ENCODE results near the gene TBX1.

The TBX1 gene

DNA sequence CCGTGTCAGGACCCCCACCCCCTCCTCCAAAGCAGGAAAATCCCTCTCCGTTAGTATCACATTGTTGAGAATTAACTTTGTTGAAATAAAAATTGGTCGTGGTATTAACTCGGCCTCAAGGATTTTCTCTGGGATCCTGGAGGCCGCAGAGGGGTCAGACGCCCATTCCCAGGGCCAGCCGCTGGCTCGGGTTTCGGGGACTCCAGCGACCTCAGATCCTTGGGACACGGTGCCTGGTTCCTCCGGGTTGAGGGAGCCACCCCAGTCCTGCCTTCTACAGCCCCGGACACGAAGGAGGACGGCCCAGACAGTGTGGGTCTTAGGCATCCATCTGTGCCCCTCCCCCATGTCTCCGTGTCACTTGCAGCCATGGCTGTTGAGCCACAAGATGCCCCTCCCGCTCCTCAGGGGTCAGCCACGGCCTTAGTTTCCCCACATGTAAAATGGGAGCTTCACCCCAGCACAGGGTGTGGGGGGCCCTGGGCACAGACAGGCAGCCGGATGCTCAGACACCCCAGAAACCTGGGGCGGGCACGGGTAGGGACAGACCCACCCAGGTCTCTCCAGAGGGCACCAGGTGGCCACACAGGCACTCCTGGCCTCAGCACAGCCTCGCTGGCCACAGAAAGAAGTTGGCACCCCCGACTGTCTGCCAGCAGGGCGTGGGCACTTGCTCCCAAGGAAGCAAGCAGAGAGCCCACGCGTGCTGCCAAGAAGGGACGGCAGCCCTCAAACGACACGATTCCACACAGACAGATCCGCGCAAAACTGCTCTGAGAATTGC, 21.7 kb upstream of the TBX1 start:
- no peak for DNase-seq

DNA sequence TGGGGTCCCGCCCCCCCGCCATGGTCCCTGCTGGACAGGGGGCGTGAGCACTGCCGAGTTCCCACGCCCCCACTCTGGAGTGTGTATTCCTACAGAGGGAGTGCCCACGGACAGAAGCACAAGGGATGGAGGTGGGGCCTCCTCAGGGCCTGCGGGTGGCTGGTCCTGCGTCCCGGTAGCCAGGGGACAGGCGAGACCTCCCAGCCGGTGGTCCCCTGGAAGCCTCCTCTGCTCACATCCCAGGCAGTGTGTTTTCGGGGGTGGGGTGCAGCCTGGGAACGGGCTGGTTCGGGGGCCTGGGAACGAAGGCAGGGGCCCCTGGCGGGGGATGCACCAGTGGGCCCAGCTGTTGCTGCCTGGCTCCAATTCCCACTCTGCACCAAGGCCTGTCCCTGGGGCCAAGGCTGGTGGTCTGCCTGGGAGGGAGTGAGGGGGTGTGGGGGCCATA, 21.1 kb upstream of the TBX1 start:
- no peak for DNase-seq

GRCh38 chr22:19739911-19740449, 20.6 kb upstream of the TBX1 start:
- no peak for DNase-seq

DNA sequence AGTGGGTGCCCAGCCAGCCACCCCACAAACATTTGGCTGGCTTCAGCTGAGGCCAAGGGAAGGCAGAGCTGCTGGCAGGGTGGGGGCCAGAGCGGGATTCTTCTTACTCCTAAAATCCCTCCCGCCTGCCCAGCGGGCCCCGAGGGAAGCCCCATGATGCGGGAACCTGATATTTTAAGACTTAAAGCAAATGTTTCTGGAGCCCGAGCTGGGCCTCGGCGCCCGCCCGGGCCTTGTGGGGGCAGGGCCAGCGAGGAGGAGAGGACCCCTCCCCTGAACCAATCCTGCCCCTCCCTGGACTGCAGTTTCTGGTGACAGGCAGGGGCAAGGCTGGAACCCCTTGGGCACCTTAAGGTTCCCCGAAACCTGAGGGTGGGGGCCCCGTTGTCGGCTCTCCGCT, 20.0 kb upstream of the TBX1 start:
- DNase-seq = no peak

DNA sequence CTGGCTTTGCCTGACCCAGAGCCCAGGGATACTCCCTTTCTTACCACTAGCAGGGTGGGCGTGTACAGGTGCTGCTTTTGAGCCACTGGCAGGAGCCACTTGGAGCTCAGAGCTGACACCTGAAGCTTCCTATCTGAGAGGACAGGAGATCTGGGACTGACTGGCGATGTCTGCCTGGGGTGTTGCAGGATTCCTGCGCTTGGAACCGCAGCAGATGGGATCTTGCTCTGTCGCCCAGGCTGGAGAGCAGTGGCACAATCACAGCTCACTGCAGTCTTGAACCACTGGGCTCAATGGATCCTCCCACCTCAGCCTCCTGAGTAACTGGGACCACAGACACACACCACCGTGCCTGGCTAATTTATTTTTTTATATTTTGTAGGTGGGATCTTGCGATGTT, 19.5 kb upstream of the TBX1 start:
- no peak for DNase-seq

DNA sequence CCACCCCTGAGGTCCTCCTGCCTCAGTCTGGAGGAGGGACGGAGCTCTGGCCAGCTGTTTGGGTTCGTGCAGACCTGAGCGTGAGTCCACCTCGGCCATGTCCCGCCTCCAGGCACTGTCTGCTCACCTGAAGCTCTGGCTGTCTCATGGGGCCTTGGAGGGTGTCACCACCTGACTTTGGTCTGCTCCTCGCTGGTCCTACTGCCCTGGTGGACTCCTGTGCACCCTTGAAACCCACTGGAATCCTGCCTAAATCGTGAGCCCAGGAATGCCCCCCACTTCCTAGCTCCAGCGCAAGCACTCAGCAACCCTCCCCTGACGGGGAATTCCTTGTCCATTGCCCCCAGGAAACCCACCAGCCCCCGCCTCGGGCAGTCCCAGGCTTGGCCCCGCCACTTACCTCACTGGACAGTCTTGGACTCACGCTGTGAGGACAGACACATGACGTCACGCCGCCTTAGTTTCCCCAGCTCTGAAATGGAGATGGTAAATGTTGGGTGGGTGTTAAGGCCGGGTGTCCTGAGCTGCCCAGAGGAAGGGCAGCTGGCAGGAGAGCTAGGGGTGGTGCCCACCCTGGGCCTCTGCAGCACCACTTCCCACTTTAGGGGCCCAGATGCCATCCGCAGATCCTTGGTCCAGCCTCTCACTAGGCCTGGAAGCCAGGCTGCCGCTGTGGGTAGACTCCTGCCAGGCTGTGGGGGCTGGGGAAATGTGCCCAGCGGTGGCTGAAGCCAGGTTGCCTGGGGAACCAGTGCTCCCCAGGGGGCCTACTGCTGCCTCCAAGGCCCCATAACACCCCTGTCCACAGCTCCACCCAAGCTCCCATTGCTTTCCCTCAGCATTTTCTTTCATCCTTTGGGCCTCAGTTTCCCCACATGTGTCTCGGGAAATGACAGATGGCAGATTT, 18.2 kb upstream of the TBX1 start:
- no peak for DNase-seq

DNA sequence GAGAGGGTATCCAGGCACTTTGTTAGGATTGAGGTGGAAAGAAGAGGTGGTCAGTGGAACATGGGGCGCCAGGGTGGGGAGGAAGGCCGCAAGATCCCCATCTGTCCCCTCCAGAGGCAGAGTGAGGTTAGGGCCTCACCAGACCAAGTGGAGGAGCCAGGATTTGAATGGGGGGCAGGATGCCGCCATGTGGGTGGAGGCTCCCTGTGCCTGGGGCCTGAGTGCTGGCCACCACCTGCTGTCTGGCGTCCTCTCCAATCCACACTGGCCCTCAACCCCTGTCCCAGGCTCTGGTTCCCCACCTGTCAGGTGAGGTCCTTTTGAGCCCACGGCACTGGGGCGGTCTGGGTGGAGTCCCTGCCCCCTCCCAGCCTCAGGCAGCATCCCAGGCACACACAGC, 17.5 kb upstream of the TBX1 start:
- DNase-seq = no peak

- DNase-seq = no peak
Observed at GRCh38 chr22:19743651-19744050, 16.9 kb upstream of the TBX1 start.

GRCh38 chr22:19744350-19745006, 16.1 kb upstream of the TBX1 start:
- DNase-seq = no peak

DNA sequence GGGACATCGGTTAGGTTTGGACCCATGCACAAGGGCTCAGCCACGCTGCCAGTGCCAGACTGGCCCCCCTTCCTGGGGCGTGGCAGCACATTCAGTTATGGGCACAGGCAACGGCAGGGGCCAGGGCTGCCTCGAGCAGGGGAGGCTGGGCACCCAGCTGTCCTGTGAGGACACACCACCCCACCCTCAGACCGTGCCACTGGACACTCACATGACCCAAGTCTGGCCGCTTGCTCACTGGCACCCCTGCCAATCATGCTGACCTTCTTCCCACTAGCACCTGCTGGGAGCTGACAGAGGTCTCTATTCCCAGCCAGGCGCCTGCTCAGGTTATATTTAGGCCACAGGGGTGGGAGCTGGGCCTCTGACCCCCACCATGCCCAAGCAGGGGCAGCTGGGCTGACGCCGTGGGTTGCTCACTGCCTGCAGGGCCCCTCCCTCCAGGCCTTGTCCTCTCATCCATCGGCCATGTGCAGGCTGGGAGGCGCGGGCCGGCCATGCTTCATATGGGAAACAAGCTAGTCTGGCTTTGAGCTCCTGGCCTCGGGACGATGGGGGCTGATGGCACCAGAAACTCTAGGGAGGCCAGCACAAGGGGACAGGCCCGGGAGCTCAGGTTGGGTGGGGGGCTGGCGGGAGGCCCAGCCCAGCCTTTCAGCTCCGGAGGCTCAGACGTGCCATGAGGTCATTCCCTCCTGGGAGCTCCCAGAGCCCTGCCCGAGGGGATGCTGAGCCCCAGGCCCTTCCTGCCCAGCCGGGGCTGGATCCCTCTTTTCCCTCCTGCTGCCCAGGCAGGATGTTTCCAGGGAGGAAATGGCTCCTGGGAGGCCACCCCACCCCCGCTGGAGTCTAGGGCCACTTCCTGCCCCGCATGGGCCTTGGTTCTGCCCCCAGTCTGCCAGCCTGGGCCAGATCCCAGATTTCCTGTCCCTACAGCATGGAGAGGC, 15.2 kb upstream of the TBX1 start:
- no peak for DNase-seq

GRCh38 chr22:19746726-19747125, 13.9 kb upstream of the TBX1 start:
- no peak for DNase-seq

GRCh38 chr22:19747551-19747950, 13.0 kb upstream of the TBX1 start:
- no peak for DNase-seq

DNA sequence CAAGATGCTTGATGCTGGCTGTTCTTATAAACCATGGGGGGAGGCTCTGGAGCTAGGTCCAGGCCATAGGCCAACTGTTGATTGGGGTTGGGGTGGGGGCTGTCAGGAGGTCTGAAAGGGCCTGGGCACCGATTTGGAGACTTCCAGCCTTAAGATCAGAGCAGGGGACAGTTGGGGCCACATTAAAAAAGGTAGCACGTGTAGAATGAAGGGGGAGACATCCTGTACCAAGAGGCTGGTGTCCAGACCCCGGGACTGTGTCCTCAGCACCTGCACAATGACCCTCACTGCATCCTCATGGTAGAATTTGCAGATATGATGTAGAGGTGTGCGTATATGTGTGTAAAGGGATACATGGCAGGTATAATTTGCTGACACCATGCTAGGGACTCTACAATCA, 12.4 kb upstream of the TBX1 start:
- DNase-seq = no peak

DNA sequence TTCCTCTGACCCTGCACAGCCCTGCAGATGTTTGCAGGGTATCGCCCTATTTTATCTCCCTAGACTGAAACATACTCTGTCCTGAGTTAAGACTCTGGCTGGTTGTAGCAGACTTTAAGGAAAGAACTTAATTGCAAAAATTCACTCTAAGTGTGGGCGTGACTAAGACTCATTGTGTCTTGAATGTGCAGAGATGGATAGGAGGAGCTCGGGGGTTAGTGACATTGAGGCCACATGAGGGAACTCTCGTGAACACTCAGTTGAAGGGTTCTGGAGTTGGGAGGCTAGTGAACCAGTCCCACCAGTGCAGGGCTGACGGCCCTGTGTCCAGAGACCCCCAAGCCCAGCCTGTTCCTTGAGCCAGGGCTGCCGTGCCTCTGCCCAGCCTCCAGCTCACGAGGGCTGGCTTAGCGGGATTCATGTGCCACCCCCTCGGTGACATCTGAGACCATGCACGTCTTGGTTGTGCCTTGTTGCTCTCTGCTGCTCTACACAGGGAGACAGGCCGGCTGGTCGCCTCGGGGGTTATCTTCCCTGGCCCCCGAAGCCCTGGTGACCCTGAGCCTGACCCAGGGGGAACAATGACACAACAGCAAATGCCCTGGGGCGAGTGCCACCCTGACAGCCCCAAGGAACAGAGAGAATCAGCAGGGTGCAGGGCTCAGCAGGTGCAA, 11.4 kb upstream of the TBX1 start:
- DNase-seq = no peak

- no peak for DNase-seq
Observed at GRCh38 chr22:19749876-19750275, 10.7 kb upstream of the TBX1 start.

DNA sequence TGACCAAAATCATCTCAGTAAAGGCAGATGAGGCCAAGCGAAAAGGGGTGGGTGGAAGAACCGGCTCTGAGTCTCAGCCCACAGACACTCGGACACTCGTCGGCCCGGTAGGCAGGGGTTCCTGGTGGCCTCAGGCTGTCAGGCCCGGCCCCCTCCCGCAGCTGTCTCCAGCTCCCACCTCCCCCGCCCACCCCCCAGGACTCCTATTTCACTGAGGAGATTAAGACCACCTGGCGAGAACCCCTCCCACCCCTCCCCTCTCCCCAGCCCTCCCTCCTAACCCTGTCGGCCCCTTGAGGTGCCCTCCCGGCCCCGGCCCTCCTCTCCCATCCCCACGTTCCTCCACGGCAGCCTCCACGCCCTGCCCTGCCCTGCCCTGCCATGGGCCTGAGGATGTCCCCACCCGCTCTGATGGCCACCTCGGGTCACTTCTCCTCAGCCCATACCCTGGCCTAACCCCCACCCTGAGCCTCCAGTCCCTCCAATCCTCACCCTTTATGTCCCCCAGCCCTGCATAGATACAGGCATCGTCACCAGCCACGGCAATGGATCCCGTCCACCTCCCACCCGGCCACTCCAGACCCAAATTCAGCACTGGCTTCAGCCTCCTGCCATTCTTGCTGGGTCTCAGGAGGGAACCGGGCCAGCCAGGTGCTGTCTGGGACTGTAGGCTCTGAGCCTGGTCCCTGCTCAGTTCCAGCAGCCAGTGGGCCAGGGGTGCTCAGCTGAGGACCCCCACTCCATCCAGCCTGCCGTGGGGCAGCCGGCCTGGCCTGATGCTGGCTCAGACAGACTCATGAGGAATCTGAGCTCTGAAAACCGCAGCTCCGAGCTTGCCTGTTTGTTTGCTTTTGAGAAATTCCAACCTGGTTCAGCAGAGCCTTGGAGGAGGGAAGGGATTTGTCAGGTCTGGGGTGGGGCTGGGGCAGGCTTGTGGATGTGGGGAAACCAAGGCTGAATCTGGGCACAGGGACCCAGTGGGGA, 9.8 kb upstream of the TBX1 start:
- no peak for DNase-seq

- no peak for DNase-seq
Observed at GRCh38 chr22:19751497-19752245, 8.9 kb upstream of the TBX1 start.

DNA sequence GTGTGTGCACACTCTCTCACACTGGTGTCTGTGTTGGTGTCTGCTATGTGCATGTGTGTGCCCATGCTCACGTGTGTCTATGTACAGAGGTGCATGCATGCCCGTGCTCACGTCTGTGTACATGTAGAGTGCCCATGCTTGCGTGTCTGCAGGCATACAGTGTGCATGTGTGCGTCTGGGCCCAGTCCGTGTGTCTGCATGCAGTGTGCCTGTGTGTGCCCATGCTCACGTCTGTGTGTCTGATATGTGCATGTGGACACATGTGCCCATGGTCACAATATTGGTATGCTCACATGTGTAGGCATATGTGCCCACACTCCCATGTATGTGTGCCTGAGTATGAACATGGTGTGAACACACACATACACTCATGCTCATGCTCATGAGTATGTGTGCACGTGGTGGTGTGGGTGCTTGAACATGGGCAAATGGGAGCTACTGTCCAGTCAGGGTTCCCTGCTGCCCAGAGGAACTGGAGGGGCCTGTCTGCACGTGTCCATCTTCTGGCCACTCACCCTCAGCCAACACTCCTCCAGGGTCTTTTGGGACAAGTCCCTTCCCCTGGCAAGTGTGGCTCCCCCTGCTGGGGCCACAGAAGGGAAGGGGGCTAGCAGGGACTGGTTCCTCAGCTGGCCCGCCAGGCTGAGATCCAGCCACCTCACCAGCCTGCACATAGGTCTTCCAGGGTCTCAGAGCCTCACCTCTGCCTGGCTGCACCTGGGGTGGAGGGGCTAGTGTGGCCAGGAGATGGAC, 7.3 kb upstream of the TBX1 start:
- no peak for DNase-seq
